ENCODE measurements around the gene MAPK8IP1. TPM values are rescaled to one million over a fixed set of nuclear protein-coding genes. Genes with fewer than 3 reads are reported as not detected.

Gene MAPK8IP1
- total and polyA plus RNA-seq, 7 donors: 1.2 to 15.5 (median 4.9) TPM

GRCh38 chr11:45927684-45928413, 42.4 kb downstream of the MAPK8IP1 start:
- WGBS, 2 donors: 95% methylated on average over 27 of the region's 27 CpGs
- DNase-seq: peak; percentile 59
- Histone ChIP-seq H3K36me3 (peaks cover 0 to 11% (median 8%) of the 10 kb centered on the region in 4 donors), H3K4me3 (no peak overlapping the region), H3K4me1 (peaks cover 0 to 6% (median 5%) of the 10 kb centered on the region in 4 donors), H3K27ac (no peak overlapping the region), H3K9me3 (no peaks in the 10 kb centered on the region), H3K27me3 (peaks cover 6 to 24% (median 6%) of the 10 kb centered on the region in 3 donors)
- intact Hi-C loops (cut with DNase I): no loop called here
- TF ChIP-seq EP300 (IDR thresholded peaks at IDR 0.05): no peak
- TF ChIP-seq POLR2AphosphoS5 (IDR thresholded peaks at IDR 0.05): no peak
- TF ChIP-seq POLR2A (IDR thresholded peaks at IDR 0.05): no peak

GRCh38 chr11:45928535-45929215, 43.2 kb downstream of the MAPK8IP1 start:
- 85 to 90% methylated on average over 13 of the region's 13 CpGs for WGBS, 2 donors
- H3K4me3 ChIP-seq: no peak overlapping the region
- no peak overlapping the region for H3K27ac ChIP-seq
- H3K4me1 ChIP-seq: peaks cover 0 to 8% (median 2%) of the 10 kb centered on the region in 4 donors
- DNase-seq: no peak
- H3K27me3 ChIP-seq: peaks cover 0 to 17% (median 0%) of the 10 kb centered on the region in 3 donors
- TF ChIP-seq EP300 (IDR thresholded peaks at IDR 0.05): no peak
- no peak for TF ChIP-seq CTCF (IDR thresholded peaks at IDR 0.05)
- no peak for TF ChIP-seq POLR2A (IDR thresholded peaks at IDR 0.05)
- no peak for TF ChIP-seq POLR2AphosphoS5 (IDR thresholded peaks at IDR 0.05)
- H3K9me3 ChIP-seq: no peaks in the 10 kb centered on the region
- H3K36me3 ChIP-seq: peaks cover 8 to 18% (median 15%) of the 10 kb centered on the region in 4 donors
- intact Hi-C loops (cut with DNase I): no loop called here

GRCh38 chr11:45929486-45930030, 44.1 kb downstream of the MAPK8IP1 start:
- WGBS, 2 donors: 49 to 62% methylated on average over 10 of the region's 10 CpGs
- Histone ChIP-seq H3K27me3 (peaks cover 0 to 13% (median 0%) of the 10 kb centered on the region in 3 donors), H3K4me1 (peaks cover 0 to 9% (median 3%) of the 10 kb centered on the region in 4 donors), H3K36me3 (peaks cover 14 to 27% (median 24%) of the 10 kb centered on the region in 4 donors), H3K27ac (no peak overlapping the region), H3K4me3 (no peak overlapping the region), H3K9me3 (no peaks in the 10 kb centered on the region)
- DNase-seq: no peak
- intact Hi-C loops (cut with DNase I): no loop called here
- TF ChIP-seq POLR2A (IDR thresholded peaks at IDR 0.05) (no peak), CTCF (IDR thresholded peaks at IDR 0.05) (no peak), POLR2AphosphoS5 (IDR thresholded peaks at IDR 0.05) (no peak), EP300 (IDR thresholded peaks at IDR 0.05) (no peak)

- peak; percentile 63 for DNase-seq
- peaks cover 0 to 9% (median 3%) of the 10 kb centered on the region in 4 donors for H3K4me1 ChIP-seq
- H3K36me3 ChIP-seq: peaks cover 14 to 33% (median 31%) of the 10 kb centered on the region in 4 donors
- no peaks in the 10 kb centered on the region for H3K9me3 ChIP-seq
- WGBS, 2 donors: 23 to 44% methylated on average over 14 of the region's 14 CpGs
- no peak for TF ChIP-seq CTCF (IDR thresholded peaks at IDR 0.05)
- H3K27me3 ChIP-seq: peaks cover 0 to 12% (median 0%) of the 10 kb centered on the region in 3 donors
- intact Hi-C loops (cut with DNase I): no loop called here
- H3K27ac ChIP-seq: no peak overlapping the region
- no peak overlapping the region for H3K4me3 ChIP-seq
These were observed 44.8 kb downstream of the MAPK8IP1 start for GRCh38 chr11:45930031-45930794.

All from sigmoid colon (tissue), 7 donors.